HG03571 (cell line): ENCODE measurements around the gene BCAR3.
"Not testable (repeated sequence)": the region's sequence is repeated elsewhere in the genome, so short reads cannot be mapped to it uniquely, and the experiment has no call there.

Experiments used
- ATAC-seq: cut with Tn5 transposase; IDR thresholded peaks from one replicate; pipeline ENCODE4 v1.9.1; 2021; ENCODE audit not compliant: unreplicated experiment

The BCAR3 gene

GRCh38 chr1:93670141-93670540 is 11.5 kb downstream of the BCAR3 start:
- ATAC-seq = no peak

- ATAC-seq = no peak
Measured at GRCh38 chr1:93669369-93669768, 12.3 kb downstream of the BCAR3 start.

GRCh38 chr1:93668951-93669350 is 12.7 kb downstream of the BCAR3 start:
- no peak for ATAC-seq

GRCh38 chr1:93668121-93668520 is 13.5 kb downstream of the BCAR3 start:
- ATAC-seq = no peak

DNA sequence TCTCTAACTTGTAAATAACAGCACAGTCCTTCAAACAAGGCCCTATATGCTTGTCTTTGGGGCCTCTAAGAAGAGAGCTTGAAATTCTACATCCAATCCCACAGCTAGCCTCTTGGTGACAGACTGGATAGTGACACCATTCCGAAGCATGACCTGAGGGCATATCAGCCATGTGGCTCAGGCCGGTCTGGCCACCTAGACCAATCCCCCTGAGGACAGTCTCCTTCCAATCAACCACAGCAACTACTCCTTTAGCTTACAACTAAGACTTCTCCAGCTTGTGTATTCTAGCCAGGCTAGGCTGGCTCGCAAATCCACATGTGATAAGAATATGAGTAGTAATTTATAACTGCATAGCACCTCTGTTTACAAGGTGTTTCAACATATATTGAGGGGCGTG is 14.0 kb downstream of the BCAR3 start:
- no peak for ATAC-seq

GRCh38 chr1:93666613-93667384 is 14.8 kb downstream of the BCAR3 start:
- ATAC-seq = no peak

DNA sequence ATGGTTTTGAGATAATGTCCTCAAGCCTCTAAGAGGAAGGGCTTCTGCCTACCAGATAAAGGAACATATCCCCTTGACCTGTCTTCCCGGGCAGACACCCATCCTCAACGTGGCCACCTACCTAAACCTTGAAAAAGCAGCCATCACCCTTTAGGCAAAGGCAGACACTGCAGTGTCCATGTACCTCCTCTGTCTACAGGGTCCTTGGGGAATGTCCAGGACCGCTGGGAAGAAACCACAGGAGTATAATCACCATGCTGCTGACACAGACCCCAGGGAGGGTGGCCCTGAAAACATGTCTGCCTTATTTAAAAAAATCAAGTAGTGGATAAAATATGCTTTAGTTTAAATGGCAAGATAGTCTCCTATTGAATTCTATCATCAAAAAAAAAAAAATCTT is 16.6 kb downstream of the BCAR3 start:
- no peak for ATAC-seq

- no peak for ATAC-seq
Measured at GRCh38 chr1:93663208-93663614, 18.4 kb downstream of the BCAR3 start.

GRCh38 chr1:93662481-93663207 is 19.0 kb downstream of the BCAR3 start:
- ATAC-seq = no peak

GRCh38 chr1:93661829-93662474 is 19.7 kb downstream of the BCAR3 start:
- no peak for ATAC-seq

DNA sequence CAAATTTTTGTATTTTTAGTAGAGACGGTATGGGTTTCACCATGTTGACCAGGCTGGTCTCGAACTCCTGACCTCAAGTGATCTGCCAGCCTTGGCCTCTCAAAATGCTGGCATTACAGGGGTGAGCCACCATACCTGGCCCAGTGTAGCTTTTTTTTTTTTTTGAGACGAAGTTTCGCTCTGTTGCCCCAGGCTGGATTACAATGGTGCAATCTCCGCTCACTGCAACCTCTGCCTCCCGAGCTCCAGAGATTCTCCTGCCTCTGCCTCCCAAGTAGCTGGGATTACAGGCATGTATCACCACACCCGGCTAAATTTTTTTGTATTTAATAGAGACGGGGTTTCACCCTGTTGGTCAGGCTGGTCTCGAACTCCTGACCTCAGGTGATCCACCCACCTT is 20.3 kb downstream of the BCAR3 start:
- ATAC-seq = not testable (repeated sequence)

DNA sequence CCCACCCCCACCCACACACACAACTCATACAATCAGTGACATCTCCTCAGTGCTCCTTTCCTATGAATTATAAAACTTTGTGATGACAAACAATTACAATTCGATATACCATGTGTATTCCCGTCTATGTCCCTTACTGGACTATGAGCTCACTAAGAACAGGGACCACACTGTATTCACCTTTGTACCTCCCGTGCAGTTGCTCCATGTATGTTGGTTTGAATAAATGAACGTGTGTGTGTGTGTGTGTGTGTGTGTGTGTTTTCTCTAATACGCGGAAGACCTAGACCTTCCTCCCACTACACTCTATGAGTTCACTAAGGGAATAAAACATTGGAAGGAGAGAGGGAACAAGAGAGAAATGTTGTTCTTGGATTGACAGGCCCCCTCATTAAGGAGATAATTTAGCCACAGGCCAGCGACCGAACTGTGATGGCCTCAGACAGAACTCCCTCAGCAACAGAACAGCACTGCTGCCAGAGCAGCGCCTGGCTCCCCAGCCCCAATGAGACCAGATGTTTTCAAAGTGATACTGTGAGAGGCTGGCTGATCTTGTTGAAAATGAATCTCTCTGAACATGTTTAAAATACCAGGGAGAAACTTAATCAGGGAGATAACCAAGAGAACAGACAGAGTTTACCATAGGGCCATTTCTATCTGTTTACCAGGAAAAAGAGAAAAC is 21.7 kb downstream of the BCAR3 start:
- no peak for ATAC-seq

- no peak for ATAC-seq
Measured at GRCh38 chr1:93658188-93658587, 23.4 kb downstream of the BCAR3 start.

GRCh38 chr1:93656491-93656890 is 25.1 kb downstream of the BCAR3 start:
- no peak for ATAC-seq

- no peak for ATAC-seq
Measured at GRCh38 chr1:93653656-93654055, 28.0 kb downstream of the BCAR3 start.

DNA sequence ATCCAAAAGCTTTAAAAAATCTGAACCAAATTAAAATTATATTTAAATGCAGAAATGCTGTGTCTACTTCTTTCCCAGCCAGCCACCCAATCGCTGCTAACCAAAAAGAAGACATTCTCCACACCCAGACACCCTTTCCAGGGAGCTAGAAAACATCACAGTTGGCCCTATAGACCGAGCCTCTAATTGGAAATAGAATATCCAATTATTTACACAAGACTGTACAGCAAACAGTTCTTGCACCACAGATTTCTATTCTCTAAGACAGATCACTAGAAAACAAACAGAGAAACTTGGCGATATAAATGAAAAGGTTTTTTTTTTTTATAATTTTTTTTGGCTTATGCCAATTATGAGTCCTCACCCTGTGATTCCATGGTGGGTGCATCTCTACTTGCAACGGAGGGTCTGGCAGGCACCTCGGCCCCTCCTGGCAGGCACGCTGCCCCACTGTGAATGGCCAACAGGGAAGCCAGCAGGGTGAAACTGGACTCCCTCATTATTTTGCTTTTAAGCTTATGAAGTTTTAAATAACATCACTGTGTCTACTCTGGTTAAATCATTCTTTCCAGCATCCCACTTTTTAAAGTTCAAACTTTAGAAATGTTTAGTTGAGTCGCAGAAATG is 29.2 kb downstream of the BCAR3 start:
- no peak for ATAC-seq

GRCh38 chr1:93651695-93652094 is 29.9 kb downstream of the BCAR3 start:
- no peak for ATAC-seq

GRCh38 chr1:93650159-93650558 is 31.5 kb downstream of the BCAR3 start:
- not testable (repeated sequence) for ATAC-seq

DNA sequence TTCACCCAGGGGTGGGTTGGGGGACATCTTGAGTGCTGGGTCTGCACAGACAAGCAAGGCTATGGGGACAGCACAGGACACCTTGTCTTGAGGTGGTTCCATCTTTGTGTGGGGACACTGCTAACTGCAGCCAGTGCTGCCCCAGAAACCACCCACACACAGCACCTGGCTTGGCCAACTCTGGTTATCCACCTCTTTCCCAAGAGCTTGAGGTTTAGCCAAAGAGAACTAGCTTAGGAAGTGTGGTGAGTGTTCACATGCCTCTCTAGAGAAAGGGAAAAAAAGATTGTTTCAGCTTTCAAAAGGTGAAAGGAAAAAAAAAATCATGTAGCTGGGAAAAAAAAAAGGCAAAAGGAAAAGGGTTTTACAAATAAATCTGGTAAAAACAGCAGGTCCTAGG is 32.4 kb downstream of the BCAR3 start:
- ATAC-seq = no peak

- no peak for ATAC-seq
Measured at GRCh38 chr1:93648656-93649055, 33.0 kb downstream of the BCAR3 start.

GRCh38 chr1:93641527-93641926 is 40.1 kb downstream of the BCAR3 start:
- no peak for ATAC-seq
